ENCODE measurements around the gene TTLL7.

DNA sequence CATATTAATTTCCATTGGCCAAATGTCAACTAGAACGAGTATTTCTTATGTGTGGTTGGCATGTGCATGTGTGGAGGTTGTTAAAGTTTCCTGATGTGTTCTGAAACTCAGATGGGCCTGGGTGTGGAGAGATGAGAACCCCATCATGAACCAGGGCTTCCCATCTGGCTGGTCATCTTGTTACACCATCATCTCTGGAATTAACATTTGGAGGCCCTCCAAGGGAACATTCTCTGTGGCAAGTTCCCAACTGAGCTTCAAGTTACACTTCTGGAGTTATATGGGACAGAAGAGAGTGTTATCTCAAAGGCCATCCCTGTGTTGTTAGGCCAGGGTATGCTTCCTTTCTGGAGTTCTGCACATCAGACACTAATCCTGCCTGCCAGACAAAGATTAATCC, 183.6 kb downstream of the TTLL7 start:
- TF ChIP-seq, protein P1, sequence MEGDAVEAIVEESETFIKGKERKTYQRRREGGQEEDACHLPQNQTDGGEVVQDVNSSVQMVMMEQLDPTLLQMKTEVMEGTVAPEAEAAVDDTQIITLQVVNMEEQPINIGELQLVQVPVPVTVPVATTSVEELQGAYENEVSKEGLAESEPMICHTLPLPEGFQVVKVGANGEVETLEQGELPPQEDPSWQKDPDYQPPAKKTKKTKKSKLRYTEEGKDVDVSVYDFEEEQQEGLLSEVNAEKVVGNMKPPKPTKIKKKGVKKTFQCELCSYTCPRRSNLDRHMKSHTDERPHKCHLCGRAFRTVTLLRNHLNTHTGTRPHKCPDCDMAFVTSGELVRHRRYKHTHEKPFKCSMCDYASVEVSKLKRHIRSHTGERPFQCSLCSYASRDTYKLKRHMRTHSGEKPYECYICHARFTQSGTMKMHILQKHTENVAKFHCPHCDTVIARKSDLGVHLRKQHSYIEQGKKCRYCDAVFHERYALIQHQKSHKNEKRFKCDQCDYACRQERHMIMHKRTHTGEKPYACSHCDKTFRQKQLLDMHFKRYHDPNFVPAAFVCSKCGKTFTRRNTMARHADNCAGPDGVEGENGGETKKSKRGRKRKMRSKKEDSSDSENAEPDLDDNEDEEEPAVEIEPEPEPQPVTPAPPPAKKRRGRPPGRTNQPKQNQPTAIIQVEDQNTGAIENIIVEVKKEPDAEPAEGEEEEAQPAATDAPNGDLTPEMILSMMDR (IDR thresholded peaks at IDR 0.05) = no peak
- no peak for TF ChIP-seq POLR2A (IDR thresholded peaks at IDR 0.05)

All from esophagus squamous epithelium (tissue), 4 donors.